HG03342 (cell line): Measurements from ENCODE around the gene PPFIBP1.
"Not testable (repeated sequence)": the region's sequence is repeated elsewhere in the genome, so short reads cannot be mapped to it uniquely, and the experiment has no call there.

Source experiments
- ATAC-seq: cut with Tn5 transposase; IDR thresholded peaks from one replicate; pipeline ENCODE4 v1.9.1; 2021; ENCODE audit warnings: mild to moderate bottlenecking, moderate library complexity; ENCODE audit not compliant: unreplicated experiment

Gene PPFIBP1

GRCh38 chr12:27541031-27541719 lies 17.2 kb downstream of the PPFIBP1 start:
- ATAC-seq: no peak

- no peak for ATAC-seq
Observed at GRCh38 chr12:27542628-27543027, 18.6 kb downstream of the PPFIBP1 start.

- not testable (repeated sequence) for ATAC-seq
Observed at GRCh38 chr12:27544858-27545257, 20.9 kb downstream of the PPFIBP1 start.

- no peak for ATAC-seq
Observed at GRCh38 chr12:27545665-27546064, 21.7 kb downstream of the PPFIBP1 start.

- no peak for ATAC-seq
Observed at GRCh38 chr12:27547592-27547991, 23.6 kb downstream of the PPFIBP1 start.

- ATAC-seq: no peak
Observed at GRCh38 chr12:27548301-27549199, 24.5 kb downstream of the PPFIBP1 start.

- ATAC-seq: no peak
Observed at GRCh38 chr12:27549236-27549800, 25.3 kb downstream of the PPFIBP1 start.

GRCh38 chr12:27549801-27550652 lies 26.0 kb downstream of the PPFIBP1 start:
- ATAC-seq: no peak

- no peak for ATAC-seq
Observed at GRCh38 chr12:27550653-27550975, 26.6 kb downstream of the PPFIBP1 start.

- no peak for ATAC-seq
Observed at GRCh38 chr12:27551172-27551840, 27.3 kb downstream of the PPFIBP1 start.

GRCh38 chr12:27552235-27552634 lies 28.2 kb downstream of the PPFIBP1 start:
- no peak for ATAC-seq

GRCh38 chr12:27552886-27553560 lies 29.0 kb downstream of the PPFIBP1 start:
- ATAC-seq: peak; percentile 66

GRCh38 chr12:27553941-27554340 lies 29.9 kb downstream of the PPFIBP1 start:
- no peak for ATAC-seq

GRCh38 chr12:27554421-27555186 lies 30.6 kb downstream of the PPFIBP1 start:
- no peak for ATAC-seq

- no peak for ATAC-seq
Observed at GRCh38 chr12:27555361-27555760, 31.4 kb downstream of the PPFIBP1 start.

GRCh38 chr12:27555925-27556778 lies 32.1 kb downstream of the PPFIBP1 start:
- no peak for ATAC-seq

- ATAC-seq: no peak
Observed at GRCh38 chr12:27560126-27560525, 36.1 kb downstream of the PPFIBP1 start.
